ENCODE measurements around the gene CCNH. TPM values are rescaled to one million over a fixed set of nuclear protein-coding genes. Genes with fewer than 3 reads are reported as not detected.

CCNH gene
- total RNA-seq, 3 donors from 2014 or later (not counting 1 experiment from before 2014, with no cell fraction given): 171 to 305 (median 268) TPM

GRCh38 chr5:87434461-87434860, 21.7 kb upstream of the CCNH start:
- H3K27ac ChIP-seq (ENCODE audit: low read length): no peak overlapping the region
- no peak overlapping the region for H3K4me3 ChIP-seq (ENCODE audit: low read length)
- peaks cover 19 to 32% of the 10 kb centered on the region in 2 donors for H3K27me3 Mint-ChIP-seq (ENCODE audit: low read depth in 2 of 2)
- no peak for TF ChIP-seq CTCF (IDR thresholded peaks at IDR 0.05)
- H3K4me1 ChIP-seq (ENCODE audit: control insufficient read depth, insufficient read depth, low read length): no peaks in the 10 kb centered on the region
- H3K4me1 Mint-ChIP-seq: no peaks in the 10 kb centered on the region
- ATAC-seq (no peak), DNase-seq (no peak)
- no peak overlapping the region for H3K4me3 Mint-ChIP-seq
- H3K27ac Mint-ChIP-seq: no peak overlapping the region
- intact Hi-C loops (cut with micrococcal nuclease): loop anchor here (10.0 kb wide), 1 partner anchor 1260 kb away; no protein-coding TSS in a partner anchor
- H3K9me3 ChIP-seq (ENCODE audit: control insufficient read depth, insufficient read depth, low read length): no peaks in the 10 kb centered on the region
- no peaks in the 10 kb centered on the region for H3K27me3 ChIP-seq (ENCODE audit: control insufficient read depth, insufficient read depth, low read length)
- no CpG with 5 or more reads among the region's 1 CpG for WGBS (ENCODE audit: insufficient coverage)
- no peaks in the 10 kb centered on the region for H3K9me3 Mint-ChIP-seq
- H3K36me3 Mint-ChIP-seq: no peaks in the 10 kb centered on the region
- H3K36me3 ChIP-seq (ENCODE audit: control insufficient read depth, insufficient read depth, low read length): no peaks in the 10 kb centered on the region

GRCh38 chr5:87433945-87434344, 21.2 kb upstream of the CCNH start:
- 70% methylated on average over 1 of the region's 1 CpG for WGBS (ENCODE audit: insufficient coverage)
- H3K27me3 Mint-ChIP-seq (ENCODE audit: low read depth in 2 of 2): peaks cover 21 to 36% of the 10 kb centered on the region in 2 donors
- no peak overlapping the region for H3K27ac Mint-ChIP-seq
- no peaks in the 10 kb centered on the region for H3K36me3 Mint-ChIP-seq
- ATAC-seq (no peak), DNase-seq (no peak)
- H3K4me1 Mint-ChIP-seq: no peaks in the 10 kb centered on the region
- Histone ChIP-seq H3K27me3 (ENCODE audit: control insufficient read depth, insufficient read depth, low read length) (no peaks in the 10 kb centered on the region), H3K36me3 (ENCODE audit: control insufficient read depth, insufficient read depth, low read length) (no peaks in the 10 kb centered on the region), H3K27ac (ENCODE audit: low read length) (no peak overlapping the region), H3K4me1 (ENCODE audit: control insufficient read depth, insufficient read depth, low read length) (no peaks in the 10 kb centered on the region), H3K4me3 (ENCODE audit: low read length) (no peak overlapping the region), H3K9me3 (ENCODE audit: control insufficient read depth, insufficient read depth, low read length) (no peaks in the 10 kb centered on the region)
- TF ChIP-seq CTCF (IDR thresholded peaks at IDR 0.05): no peak
- no peak overlapping the region for H3K4me3 Mint-ChIP-seq
- intact Hi-C loops (cut with micrococcal nuclease): loop anchor here (10.0 kb wide), 1 partner anchor 1261 kb away; no protein-coding TSS in a partner anchor
- H3K9me3 Mint-ChIP-seq: no peaks in the 10 kb centered on the region

- 45% methylated on average over 1 of the region's 2 CpGs for WGBS (ENCODE audit: insufficient coverage)
Measured at GRCh38 chr5:87432460-87432859, 19.7 kb upstream of the CCNH start.

More at GRCh38 chr5:87432460-87432859, 19.7 kb upstream of the CCNH start:
- H3K27ac ChIP-seq (ENCODE audit: low read length): no peak overlapping the region
- DNase-seq (no peak), ATAC-seq (no peak)
- intact Hi-C loops (cut with micrococcal nuclease): loop anchor here (10.0 kb wide), 1 partner anchor 1262 kb away; no protein-coding TSS in a partner anchor
- H3K9me3 Mint-ChIP-seq: no peaks in the 10 kb centered on the region
- H3K4me3 Mint-ChIP-seq: no peak overlapping the region
- no peaks in the 10 kb centered on the region for H3K36me3 ChIP-seq (ENCODE audit: control insufficient read depth, insufficient read depth, low read length)
- no peak overlapping the region for H3K27ac Mint-ChIP-seq
- H3K27me3 ChIP-seq (ENCODE audit: control insufficient read depth, insufficient read depth, low read length): no peaks in the 10 kb centered on the region
- TF ChIP-seq CTCF (IDR thresholded peaks at IDR 0.05): no peak
- peaks cover 22 to 46% of the 10 kb centered on the region in 2 donors for H3K27me3 Mint-ChIP-seq (ENCODE audit: low read depth in 2 of 2)
- H3K4me3 ChIP-seq (ENCODE audit: low read length): no peak overlapping the region
- H3K9me3 ChIP-seq (ENCODE audit: control insufficient read depth, insufficient read depth, low read length): no peaks in the 10 kb centered on the region
- no peaks in the 10 kb centered on the region for H3K4me1 Mint-ChIP-seq
- no peaks in the 10 kb centered on the region for H3K36me3 Mint-ChIP-seq
- no peaks in the 10 kb centered on the region for H3K4me1 ChIP-seq (ENCODE audit: control insufficient read depth, insufficient read depth, low read length)

Measured in natural killer cell (primary cell).